Chondrocyte (in vitro differentiated cells): ENCODE measurements around the gene FAM217B. TPM values are rescaled to one million over a fixed set of nuclear protein-coding genes. Genes with fewer than 3 reads are reported as not detected.

ENCODE experiments used
- DNase-seq: peaks from one replicate; pipeline ENCODE4 v3.0.0; 2021; ENCODE audit warnings: mixed read lengths, low spot score
- H3K27ac Mint-ChIP-seq: one replicate; pipeline ENCODE4 v1.8.0; 2021; ENCODE audit warnings: mild to moderate bottlenecking, moderate library complexity, mixed read lengths; ENCODE audit not compliant: unreplicated experiment
- H3K27me3 Mint-ChIP-seq: 2 replicates; pipeline ENCODE4 v1.8.0; 2021; ENCODE audit warnings: low read depth, mixed read lengths
- H3K36me3 Mint-ChIP-seq: 2 replicates; pipeline ENCODE4 v1.8.0; 2021; ENCODE audit warnings: low read depth, mixed read lengths
- H3K4me1 Mint-ChIP-seq: 2 replicates; pipeline ENCODE4 v1.8.0; 2021; ENCODE audit warnings: low read depth, mild to moderate bottlenecking, mixed read lengths
- H3K4me3 Mint-ChIP-seq: one replicate; pipeline ENCODE4 v1.8.0; 2021; ENCODE audit warnings: mild to moderate bottlenecking, moderate library complexity, mixed read lengths; ENCODE audit not compliant: unreplicated experiment
- H3K9me3 Mint-ChIP-seq: 2 replicates; pipeline ENCODE4 v1.8.0; 2021; ENCODE audit warnings: low read depth, mixed read lengths
- CTCF ChIP-seq: fragments of 200-600 bp; sonication (generic); IDR thresholded peaks from 2 replicates; pipeline ENCODE4 v1.5.0; 2021; ENCODE audit warnings: antibody characterized with exemption, mild to moderate bottlenecking, moderate library complexity
- total RNA-seq: library from RNA; stranded (reverse); gene quantifications from 3 replicates; pipeline ENCODE4 v1.2.1, GENCODE V29; 2021

Gene FAM217B
- total RNA-seq, 1 donor from 2014 or later = 13.7 TPM

- H3K4me1 Mint-ChIP-seq = no peaks in the 10 kb centered on the region
- H3K27me3 Mint-ChIP-seq = peaks cover 2% of the 10 kb centered on the region
- no peaks in the 10 kb centered on the region for H3K9me3 Mint-ChIP-seq
- no peak for TF ChIP-seq CTCF
- H3K4me3 Mint-ChIP-seq = no peak within 1 kb of the TSS
- H3K36me3 Mint-ChIP-seq = no peaks in the 10 kb centered on the region
- no peak for DNase-seq
- H3K27ac Mint-ChIP-seq = no peak within 1 kb of the TSS
Measured at GRCh38 chr20:59958123-59958522, 17.9 kb downstream of the FAM217B start, which contains the start of gene CDH26. Gene CDH26 (plus strand): TSS chr20:59958423. CDS start chr20:59958727, 304 bp downstream.

- DNase-seq = no peak
- H3K4me3 Mint-ChIP-seq = no peak overlapping the region
- H3K4me1 Mint-ChIP-seq = no peaks in the 10 kb centered on the region
- H3K9me3 Mint-ChIP-seq = no peaks in the 10 kb centered on the region
- peaks cover 2% of the 10 kb centered on the region for H3K27me3 Mint-ChIP-seq
- H3K36me3 Mint-ChIP-seq = no peaks in the 10 kb centered on the region
- no peak for TF ChIP-seq CTCF
- no peak overlapping the region for H3K27ac Mint-ChIP-seq
Measured at GRCh38 chr20:59958626-59959025, 18.4 kb downstream of the FAM217B start.

GRCh38 chr20:59961423-59961822 lies 21.2 kb downstream of the FAM217B start:
- Mint-ChIP-seq H3K4me3 (no peak overlapping the region), H3K36me3 (no peaks in the 10 kb centered on the region), H3K4me1 (peaks cover 8% of the 10 kb centered on the region), H3K27ac (no peak overlapping the region), H3K9me3 (no peaks in the 10 kb centered on the region), H3K27me3 (peaks cover 2% of the 10 kb centered on the region)
- DNase-seq = no peak
- no peak for TF ChIP-seq CTCF

GRCh38 chr20:59962155-59962554 lies 22.0 kb downstream of the FAM217B start:
- H3K36me3 Mint-ChIP-seq = no peaks in the 10 kb centered on the region
- peaks cover 2% of the 10 kb centered on the region for H3K27me3 Mint-ChIP-seq
- no peak overlapping the region for H3K27ac Mint-ChIP-seq

GRCh38 chr20:59966428-59966827 lies 26.2 kb downstream of the FAM217B start:
- no peak for TF ChIP-seq CTCF
- Mint-ChIP-seq H3K9me3 (no peaks in the 10 kb centered on the region), H3K4me1 (peaks cover 8% of the 10 kb centered on the region), H3K4me3 (no peak overlapping the region), H3K27ac (no peak overlapping the region), H3K27me3 (peaks cover 2% of the 10 kb centered on the region), H3K36me3 (no peaks in the 10 kb centered on the region)
- DNase-seq = no peak

More at GRCh38 chr20:59962155-59962554, 22.0 kb downstream of the FAM217B start:
- Mint-ChIP-seq H3K9me3 (no peaks in the 10 kb centered on the region), H3K4me1 (peaks cover 8% of the 10 kb centered on the region), H3K4me3 (no peak overlapping the region)
- TF ChIP-seq CTCF = no peak
- no peak for DNase-seq
